ENCODE data around the gene RAB4A. TPM values are rescaled to one million over a fixed set of nuclear protein-coding genes. Genes with fewer than 3 reads are reported as not detected.
A peak's percentile ranks its signal among the peaks of the same experiment; 100 is the strongest.
"Not testable (repeated sequence)": the region's sequence is repeated elsewhere in the genome, so short reads cannot be mapped to it uniquely, and the experiment has no call there.

Gene RAB4A
- total RNA-seq, 1 donor from 2014 or later, result 71.8 TPM

DNA sequence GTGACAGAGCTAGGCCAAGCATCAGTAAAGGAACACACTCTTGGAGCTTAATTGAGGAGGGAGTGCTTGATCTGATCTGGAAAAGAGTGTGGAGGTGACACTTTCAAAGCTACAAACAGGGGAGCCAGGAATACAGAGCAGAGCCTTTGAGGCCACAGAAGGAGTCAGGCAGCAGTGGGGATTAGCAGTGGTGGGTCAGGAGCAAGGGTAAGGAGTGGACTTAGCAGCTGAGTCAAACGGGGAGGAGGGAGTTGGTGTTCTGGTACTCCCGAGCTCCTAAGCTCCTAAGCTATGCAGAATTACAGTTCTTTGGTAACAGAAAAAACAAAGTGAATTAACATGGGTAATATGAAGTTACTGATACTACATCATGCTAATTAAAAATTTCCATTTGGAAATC is 14.5 kb downstream of the RAB4A start:
- DNase-seq (ENCODE audit: extremely low spot score, unreplicated experiment), result no peak
- Mint-ChIP-seq H3K36me3 (peaks cover 27% of the 10 kb centered on the region), H3K4me1 (ENCODE audit: unreplicated experiment) (peaks cover 29% of the 10 kb centered on the region), H3K27ac (no peak overlapping the region), H3K27me3 (no peaks in the 10 kb centered on the region), H3K4me3 (no peak overlapping the region), H3K9me3 (peaks cover 11% of the 10 kb centered on the region)
- TF ChIP-seq, protein P1, sequence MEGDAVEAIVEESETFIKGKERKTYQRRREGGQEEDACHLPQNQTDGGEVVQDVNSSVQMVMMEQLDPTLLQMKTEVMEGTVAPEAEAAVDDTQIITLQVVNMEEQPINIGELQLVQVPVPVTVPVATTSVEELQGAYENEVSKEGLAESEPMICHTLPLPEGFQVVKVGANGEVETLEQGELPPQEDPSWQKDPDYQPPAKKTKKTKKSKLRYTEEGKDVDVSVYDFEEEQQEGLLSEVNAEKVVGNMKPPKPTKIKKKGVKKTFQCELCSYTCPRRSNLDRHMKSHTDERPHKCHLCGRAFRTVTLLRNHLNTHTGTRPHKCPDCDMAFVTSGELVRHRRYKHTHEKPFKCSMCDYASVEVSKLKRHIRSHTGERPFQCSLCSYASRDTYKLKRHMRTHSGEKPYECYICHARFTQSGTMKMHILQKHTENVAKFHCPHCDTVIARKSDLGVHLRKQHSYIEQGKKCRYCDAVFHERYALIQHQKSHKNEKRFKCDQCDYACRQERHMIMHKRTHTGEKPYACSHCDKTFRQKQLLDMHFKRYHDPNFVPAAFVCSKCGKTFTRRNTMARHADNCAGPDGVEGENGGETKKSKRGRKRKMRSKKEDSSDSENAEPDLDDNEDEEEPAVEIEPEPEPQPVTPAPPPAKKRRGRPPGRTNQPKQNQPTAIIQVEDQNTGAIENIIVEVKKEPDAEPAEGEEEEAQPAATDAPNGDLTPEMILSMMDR (conservative IDR thresholded peaks at IDR 0.05), result no peak

DNA sequence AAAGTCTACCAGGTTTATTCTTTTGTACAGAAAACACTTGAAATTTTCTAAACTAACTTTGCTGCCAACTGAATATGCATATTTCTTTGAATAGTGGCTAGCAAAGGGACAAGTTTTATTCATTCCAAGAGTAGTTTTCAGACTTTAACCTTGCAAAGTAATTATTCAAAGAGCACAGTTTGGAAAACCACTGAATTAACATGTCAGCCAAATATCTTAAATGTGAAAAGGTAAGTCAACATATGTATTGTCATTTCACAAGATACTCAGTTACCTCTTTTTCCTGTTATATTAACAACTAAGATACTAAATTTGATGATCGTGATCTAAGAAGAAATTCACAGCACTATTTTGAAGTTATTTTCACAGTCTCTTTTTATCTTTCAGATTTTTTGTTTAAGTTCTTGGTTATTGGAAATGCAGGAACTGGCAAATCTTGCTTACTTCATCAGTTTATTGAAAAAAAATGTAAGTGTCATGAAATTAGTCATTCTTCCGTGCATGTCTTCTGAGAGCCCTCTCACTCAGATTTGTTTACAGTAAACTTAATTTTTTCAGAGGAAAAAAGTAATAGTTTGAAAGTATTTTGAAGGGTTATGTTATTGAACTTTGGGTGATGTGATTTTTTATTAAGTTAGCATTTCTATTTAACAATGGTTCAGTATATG is 15.3 kb downstream of the RAB4A start:
- no peak for DNase-seq (ENCODE audit: extremely low spot score, unreplicated experiment)
- H3K27me3 Mint-ChIP-seq, result no peaks in the 10 kb centered on the region
- H3K4me1 Mint-ChIP-seq (ENCODE audit: unreplicated experiment), result peaks cover 26% of the 10 kb centered on the region
- peaks cover 31% of the 10 kb centered on the region for H3K36me3 Mint-ChIP-seq
- no peak overlapping the region for H3K4me3 Mint-ChIP-seq
- TF ChIP-seq, protein P1 (conservative IDR thresholded peaks at IDR 0.05), result no peak
- H3K27ac Mint-ChIP-seq, result peak overlapping the region; percentile 39
- H3K9me3 Mint-ChIP-seq, result peaks cover 16% of the 10 kb centered on the region

DNA sequence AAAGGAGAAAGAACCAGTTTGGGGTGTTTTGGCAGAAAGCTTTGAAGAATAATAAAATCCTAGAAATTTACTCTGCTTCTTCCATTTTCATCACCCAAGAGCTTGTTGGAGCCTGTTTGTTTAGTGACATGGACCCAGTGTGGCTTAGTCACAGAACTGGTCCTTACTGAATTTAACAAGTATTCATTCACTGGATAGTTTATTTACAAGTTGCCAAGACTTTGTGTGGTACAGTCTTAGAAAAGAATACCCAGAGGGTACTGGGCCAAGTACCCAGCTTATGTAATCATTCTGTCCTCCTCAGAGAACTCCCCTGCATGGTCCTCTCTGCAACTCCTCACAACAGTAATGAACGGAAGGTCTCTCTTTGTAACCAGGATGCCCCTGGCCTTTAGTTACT is 16.4 kb downstream of the RAB4A start:
- no peak overlapping the region for H3K27ac Mint-ChIP-seq
- no peak for DNase-seq (ENCODE audit: extremely low spot score, unreplicated experiment)
- H3K4me3 Mint-ChIP-seq, result no peak overlapping the region
- no peaks in the 10 kb centered on the region for H3K27me3 Mint-ChIP-seq
- peaks cover 26% of the 10 kb centered on the region for H3K4me1 Mint-ChIP-seq (ENCODE audit: unreplicated experiment)
- peaks cover 34% of the 10 kb centered on the region for H3K36me3 Mint-ChIP-seq
- H3K9me3 Mint-ChIP-seq, result peaks cover 17% of the 10 kb centered on the region
- TF ChIP-seq, protein P1 (conservative IDR thresholded peaks at IDR 0.05), result no peak

DNA sequence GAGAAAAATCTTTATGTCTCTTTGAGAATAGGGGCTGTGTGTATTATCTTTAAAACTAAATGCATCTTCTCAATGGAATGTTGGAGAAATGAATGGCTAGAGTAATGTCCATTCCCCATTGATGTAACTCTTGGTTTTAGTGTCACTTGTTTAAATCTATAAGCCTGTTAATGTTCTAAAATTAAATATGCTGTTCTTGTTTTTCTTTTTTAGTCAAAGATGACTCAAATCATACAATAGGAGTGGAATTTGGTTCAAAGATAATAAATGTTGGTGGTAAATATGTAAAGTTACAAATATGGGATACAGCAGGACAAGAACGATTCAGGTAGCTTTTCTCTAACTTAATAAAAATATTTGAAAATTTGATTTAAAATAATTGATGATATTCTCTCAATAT is 17.6 kb downstream of the RAB4A start:
- H3K4me1 Mint-ChIP-seq (ENCODE audit: unreplicated experiment), result peaks cover 18% of the 10 kb centered on the region
- H3K9me3 Mint-ChIP-seq, result peaks cover 8% of the 10 kb centered on the region
- no peak overlapping the region for H3K4me3 Mint-ChIP-seq
- DNase-seq (ENCODE audit: extremely low spot score, unreplicated experiment), result no peak
- TF ChIP-seq, protein P1 (conservative IDR thresholded peaks at IDR 0.05), result no peak
- H3K36me3 Mint-ChIP-seq, result peaks cover 28% of the 10 kb centered on the region
- H3K27me3 Mint-ChIP-seq, result no peaks in the 10 kb centered on the region
- no peak overlapping the region for H3K27ac Mint-ChIP-seq

DNA sequence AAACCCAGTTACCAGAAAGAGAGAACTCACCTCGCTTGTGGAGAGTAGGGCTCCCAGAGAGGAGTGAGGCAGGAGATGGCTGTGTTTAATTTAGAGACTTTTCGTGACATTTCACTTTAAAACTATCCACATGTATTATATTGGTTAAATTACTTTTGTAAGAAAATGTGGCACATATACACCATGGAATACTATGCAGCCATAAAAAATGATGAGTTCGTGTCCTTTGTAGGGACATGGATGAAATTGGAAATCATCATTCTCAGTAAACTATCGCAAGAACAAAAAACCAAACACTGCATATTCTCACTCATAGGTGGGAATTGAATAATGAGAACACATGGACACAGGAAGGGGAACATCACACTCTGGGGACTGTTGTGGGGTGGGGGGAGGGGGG is 20.8 kb downstream of the RAB4A start:
- peaks cover 16% of the 10 kb centered on the region for H3K4me1 Mint-ChIP-seq (ENCODE audit: unreplicated experiment)
- DNase-seq (ENCODE audit: extremely low spot score, unreplicated experiment), result not testable (repeated sequence)

DNA sequence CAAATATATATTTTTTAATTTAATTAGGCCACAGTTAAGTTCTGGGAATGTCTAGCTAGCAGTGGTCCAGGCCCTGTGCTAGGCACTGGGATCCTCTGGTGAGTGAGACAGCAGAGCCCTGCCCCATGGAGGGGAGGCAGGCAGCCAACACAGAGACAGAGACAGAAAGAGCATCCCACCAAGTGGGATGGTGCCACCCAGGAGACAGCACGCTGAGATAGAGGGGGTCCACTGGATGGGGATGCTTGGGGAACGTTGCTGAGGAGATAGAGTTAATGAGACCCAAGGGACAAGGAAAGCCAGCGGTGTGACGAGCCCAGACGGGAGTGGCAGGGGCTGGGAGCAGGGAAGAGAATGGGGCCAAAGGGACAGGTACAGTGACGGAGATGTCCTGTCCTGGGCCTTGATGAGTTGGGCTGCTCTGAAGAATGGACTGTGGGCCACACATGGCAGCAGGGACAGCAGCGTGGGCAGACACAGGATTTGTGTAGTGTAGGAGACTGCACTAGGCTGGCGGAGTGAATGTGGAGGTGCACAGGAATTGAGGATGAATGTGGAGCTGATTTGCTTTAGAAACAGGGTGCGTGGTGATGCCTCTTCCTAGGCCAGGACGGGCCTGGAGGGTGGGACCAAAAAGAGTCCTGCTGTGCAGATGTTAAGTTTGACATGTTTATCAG is 22.8 kb downstream of the RAB4A start:
- Mint-ChIP-seq H3K27ac (peak overlapping the region; percentile 34), H3K36me3 (peaks cover 31% of the 10 kb centered on the region)

More for the DNA sequence above, 20.8 kb downstream of the RAB4A start:
- not testable (repeated sequence) for H3K4me3 Mint-ChIP-seq, H3K27ac Mint-ChIP-seq, H3K9me3 Mint-ChIP-seq, H3K27me3 Mint-ChIP-seq
- peaks cover 36% of the 10 kb centered on the region for H3K36me3 Mint-ChIP-seq

More for the DNA sequence above, 22.8 kb downstream of the RAB4A start:
- DNase-seq (ENCODE audit: extremely low spot score, unreplicated experiment), result no peak
- TF ChIP-seq, protein P1 (conservative IDR thresholded peaks at IDR 0.05), result no peak
- Mint-ChIP-seq H3K4me1 (ENCODE audit: unreplicated experiment) (peaks cover 6% of the 10 kb centered on the region), H3K27me3 (no peaks in the 10 kb centered on the region), H3K4me3 (no peak overlapping the region), H3K9me3 (peaks cover 8% of the 10 kb centered on the region)
